GM21786 (cell line): Measurements from ENCODE around the gene FAM47E.

ENCODE experiments used
- ATAC-seq: cut with Tn5 transposase; IDR thresholded peaks from one replicate; pipeline ENCODE4 v1.9.1; 2021; ENCODE audit not compliant: unreplicated experiment

The FAM47E gene

DNA sequence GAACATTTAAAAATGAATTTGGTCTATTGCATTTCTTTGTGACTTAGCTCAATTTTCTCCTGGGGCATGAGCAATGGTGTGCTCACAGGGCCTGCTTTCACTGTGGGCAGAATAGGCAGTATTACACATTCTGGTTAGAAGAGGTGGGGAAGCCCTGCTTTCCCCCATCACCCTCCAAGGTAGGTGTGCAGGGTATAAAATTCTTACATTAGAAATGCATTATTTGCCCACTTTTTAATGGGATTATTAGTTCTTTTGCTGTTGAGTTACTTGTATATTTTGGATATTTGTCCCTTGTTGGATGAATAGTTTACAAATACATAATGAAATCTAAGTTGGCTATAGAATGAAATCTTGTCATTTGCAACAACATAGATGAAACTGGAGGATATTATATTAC, 46.7 kb downstream of the FAM47E start:
- no peak for ATAC-seq

DNA sequence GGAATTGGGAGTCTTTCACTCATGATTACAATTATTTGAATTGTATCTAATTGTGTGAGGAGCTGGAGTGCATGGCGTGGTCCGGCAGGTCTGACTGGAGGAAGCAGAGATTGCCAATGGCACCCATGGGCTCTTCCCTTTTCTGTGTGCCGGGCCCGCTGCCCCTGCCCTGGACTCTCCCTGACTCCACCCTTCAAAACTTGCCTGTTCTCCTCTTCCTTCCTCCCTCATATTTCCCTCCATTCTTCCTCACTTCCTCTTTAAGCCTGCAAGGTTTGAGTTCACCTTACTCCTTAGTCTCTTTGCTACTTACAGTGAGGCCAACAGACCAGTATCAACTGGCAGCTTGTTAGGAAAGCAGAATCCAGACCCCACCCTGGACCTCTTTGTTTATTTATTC, 48.5 kb downstream of the FAM47E start:
- no peak for ATAC-seq

GRCh38 chr4:76301068-76301774, 49.7 kb downstream of the FAM47E start:
- peak; percentile 98 for ATAC-seq

DNA sequence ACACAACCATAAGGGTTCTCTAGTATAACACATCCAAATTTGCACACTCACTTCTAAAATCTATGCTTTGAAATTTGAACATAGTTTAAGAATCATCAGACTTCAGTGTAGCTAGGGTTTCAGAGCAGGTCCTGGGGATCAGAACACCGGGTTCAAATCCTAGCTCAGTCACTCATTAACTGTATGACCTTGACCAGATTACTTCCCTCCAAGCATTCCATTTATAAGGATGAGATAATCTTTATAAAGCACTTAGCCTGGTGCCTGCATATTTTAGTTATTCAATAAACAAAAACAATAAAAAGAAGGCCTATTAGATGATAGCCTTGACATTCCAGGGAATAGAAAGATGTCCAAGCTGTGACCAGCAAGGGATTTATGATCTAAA, 50.2 kb downstream of the FAM47E start:
- ATAC-seq = no peak

DNA sequence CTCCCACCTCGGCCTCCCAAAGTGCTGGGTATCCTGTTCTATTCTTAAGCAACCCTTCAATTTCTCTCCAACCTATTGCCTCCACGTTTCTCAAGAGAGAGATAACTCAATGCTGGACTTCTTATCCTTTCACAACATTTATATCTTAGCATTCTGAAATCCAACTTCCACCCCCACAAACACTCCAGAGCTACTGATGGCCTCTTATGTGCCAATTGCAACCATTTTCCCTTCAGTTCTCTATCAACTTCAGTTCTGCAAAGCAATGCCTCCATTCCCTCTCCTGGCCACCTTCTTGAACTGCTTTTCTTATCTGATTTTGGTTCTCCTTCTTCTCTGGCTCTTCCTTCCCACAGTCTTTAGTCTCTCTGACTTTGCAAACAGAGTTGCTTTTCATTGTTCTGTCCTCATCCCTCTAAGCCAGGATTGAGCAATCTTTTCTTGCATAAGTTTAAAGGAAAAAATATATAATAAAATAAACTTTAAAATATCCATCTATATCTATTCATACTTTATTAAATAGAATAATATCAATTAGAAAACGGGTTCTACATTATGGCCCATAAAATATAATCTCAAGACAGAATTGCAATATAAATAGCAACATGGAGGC, 51.4 kb downstream of the FAM47E start:
- no peak for ATAC-seq

DNA sequence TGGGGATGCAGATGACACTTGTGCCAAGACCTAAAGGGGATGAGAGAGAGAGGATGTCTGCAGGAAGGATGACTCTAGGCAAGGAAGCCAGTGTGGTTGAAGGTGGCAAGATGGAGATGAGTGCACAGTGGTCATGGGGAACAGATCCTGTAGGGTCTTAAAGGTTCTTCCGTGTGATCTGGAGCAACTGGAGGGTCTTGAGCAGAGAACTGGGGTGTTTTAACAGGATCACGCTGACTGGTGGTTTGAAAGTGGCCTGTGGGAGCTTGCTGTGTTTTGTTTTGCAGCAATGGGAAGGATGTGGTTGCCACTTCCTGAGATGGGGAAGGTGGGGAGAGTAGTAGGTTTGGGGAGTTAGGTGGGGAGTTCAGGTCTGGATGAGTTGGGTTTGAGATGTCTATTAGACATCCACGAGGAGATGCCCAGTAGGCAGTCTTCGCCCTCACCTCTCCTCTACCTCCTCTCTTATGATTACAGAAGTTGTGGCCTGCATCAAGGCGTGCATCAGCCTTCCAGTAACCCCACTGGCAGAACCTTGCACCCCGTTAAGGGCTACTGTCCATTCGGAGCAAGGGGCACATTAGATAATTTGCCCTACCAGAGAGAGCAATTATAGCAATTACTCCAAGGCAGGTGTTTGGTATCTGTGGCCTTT, 53.6 kb downstream of the FAM47E start:
- no peak for ATAC-seq

DNA sequence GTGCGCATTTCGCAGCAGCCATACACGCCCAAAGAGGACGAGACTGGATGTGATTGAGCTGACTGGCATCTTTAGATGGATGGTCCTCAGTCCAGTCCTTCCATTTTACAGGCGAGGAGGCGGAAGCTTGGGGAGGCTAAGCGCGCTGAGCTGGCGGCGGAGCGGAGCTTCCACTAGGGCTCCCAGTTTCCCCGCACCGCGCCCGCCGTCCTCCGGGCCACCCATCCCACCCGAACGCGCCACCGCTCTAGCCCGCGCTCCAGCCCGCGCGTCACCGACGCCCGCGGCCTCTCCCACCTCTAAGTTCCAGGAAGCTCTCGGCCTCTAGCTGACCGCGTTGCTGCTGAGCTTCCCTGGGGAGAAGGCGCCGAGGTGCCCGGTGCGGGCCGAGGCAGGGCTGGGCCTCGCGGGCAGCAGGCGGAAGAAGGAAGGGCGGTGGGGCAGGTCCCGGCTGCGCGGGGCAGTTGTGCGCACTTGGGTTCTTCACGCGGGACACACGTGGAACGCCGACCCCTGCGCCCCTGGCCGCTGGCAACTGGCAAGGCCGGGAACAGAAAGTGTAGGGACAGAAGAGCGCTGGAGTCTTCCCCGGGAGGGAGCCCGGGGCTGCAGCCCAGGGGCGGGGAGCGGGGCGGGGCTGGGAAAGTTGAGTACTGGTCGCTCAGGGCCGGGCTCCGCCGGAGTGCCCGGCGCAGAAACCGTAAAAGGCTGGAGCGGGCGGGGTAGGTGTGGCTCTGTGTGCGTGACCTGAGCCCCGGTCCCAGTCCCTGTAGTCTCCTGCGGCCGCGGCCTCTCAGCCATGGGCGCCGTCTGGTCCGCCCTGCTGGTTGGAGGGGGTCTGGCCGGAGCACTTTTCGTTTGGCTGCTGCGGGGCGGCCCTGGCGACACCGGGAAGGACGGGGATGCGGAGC, 54.7 kb downstream of the FAM47E start, which contains the start of gene STBD1:
Gene STBD1 (plus strand): TSS at position 763 of the 911 bp plus-strand sequence. CDS start 37 bp downstream, at position 800.
- no peak for ATAC-seq

- no peak for ATAC-seq
Observed at GRCh38 chr4:76306882-76307659, 55.5 kb downstream of the FAM47E start.

DNA sequence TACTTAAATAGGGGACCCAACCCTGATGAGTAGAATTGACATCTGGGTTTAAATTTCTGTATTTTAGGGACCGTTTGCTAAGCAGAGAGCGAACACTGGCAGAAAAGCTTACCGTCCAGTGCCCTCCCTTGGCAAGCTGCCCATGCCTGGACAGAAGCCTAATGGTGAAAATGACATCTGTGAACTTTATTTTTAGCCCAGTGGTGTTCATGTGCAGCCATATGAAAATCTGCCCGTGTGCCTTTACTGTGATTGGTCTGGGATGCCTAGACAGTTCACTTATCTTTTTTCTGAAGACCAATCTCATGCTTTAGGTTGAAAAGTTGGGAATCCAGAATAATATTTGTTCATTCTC, 56.1 kb downstream of the FAM47E start:
- no peak for ATAC-seq

DNA sequence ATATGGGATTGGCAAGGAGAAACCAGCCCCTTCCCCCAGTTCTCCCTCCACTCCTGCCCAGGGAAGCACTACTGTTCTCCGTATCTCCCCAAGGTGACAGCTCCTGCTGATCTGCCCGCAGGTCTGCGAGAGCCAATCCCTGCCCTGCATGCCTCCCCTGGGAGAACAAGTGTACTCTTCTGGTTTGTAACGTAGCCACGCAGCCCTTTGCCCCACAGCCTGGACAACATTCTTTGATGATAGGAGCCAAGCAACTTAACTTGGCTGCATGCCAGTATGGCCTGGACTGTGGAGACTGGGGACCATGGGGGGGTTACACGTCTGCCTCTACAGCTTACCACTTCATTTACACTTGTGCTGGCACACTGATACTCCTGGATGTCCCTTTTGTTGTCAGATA, 57.0 kb downstream of the FAM47E start:
- no peak for ATAC-seq

- no peak for ATAC-seq
Observed at GRCh38 chr4:76309939-76310550, 58.5 kb downstream of the FAM47E start.

DNA sequence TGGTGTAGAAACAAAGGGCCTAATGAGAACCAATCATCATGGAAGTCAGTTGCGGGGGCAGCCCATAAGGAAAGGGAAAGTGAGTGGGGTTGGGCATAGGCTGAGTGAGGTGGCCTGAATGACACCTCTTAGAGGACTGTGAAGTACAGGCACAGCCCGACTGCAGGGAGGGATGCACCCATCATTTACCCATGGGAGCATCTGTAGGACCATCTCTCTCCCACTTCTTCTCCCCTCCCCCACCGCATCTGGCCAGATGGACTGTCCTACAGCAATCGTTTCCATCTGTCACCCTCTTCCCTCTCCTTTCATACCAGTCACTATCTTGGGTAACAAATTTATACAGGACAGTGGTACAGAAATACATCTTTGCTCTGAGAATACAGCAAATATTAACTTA, 59.2 kb downstream of the FAM47E start:
- no peak for ATAC-seq

GRCh38 chr4:76311896-76312331, 60.4 kb downstream of the FAM47E start:
- ATAC-seq = no peak

GRCh38 chr4:76312457-76312856, 60.9 kb downstream of the FAM47E start:
- no peak for ATAC-seq

DNA sequence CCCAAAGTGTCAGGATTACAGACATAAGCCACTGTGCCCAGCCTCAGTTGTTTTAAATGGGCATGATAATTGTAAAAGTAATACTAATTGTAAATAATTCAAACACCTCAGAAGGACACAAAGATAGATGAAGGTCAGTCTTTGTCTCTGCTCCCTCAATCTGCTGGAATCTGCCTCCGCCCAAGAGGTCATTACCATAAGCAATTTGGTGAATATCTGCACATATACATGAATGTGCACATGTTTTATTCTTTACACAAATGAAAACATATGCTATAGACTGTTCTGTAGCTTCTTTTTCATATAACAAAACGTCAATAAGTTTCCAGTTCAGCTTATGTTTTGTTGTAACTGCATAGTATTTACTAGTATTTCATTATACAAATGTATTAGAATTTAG, 62.0 kb downstream of the FAM47E start:
- ATAC-seq = no peak

GRCh38 chr4:76315267-76315918, 63.9 kb downstream of the FAM47E start:
- ATAC-seq = no peak

DNA sequence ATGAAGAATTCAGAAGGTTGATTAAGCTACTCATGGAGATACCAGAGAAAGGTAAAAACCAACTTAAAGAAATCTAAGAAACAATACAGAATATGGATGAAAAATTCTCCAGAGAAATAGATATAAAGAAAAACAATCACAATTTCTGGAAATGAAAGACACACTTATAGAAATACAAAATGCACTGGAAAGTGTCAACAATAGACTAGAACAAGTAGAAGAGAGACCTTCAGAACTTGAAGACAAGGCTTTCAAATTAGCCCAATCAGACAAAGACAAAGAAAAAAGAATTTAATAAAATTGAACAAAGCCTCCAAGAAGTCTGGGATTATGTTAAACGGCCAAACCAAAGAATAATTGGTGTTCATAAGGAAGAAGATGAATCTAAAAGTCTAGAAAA, 64.6 kb downstream of the FAM47E start:
- ATAC-seq = no peak

- no peak for ATAC-seq
Observed at GRCh38 chr4:76322236-76322635, 70.7 kb downstream of the FAM47E start.

- no peak for ATAC-seq
Observed at GRCh38 chr4:76325072-76325471, 73.6 kb downstream of the FAM47E start.

GRCh38 chr4:76326515-76326914, 75.0 kb downstream of the FAM47E start:
- no peak for ATAC-seq
